ENCODE results near the gene GSTA5. TPM values are rescaled to one million over a fixed set of nuclear protein-coding genes. Genes with fewer than 3 reads are reported as not detected.
"Not testable (repeated sequence)": the region's sequence is repeated elsewhere in the genome, so short reads cannot be mapped to it uniquely, and the experiment has no call there.

Gene GSTA5
- total RNA-seq, 1 donor from 2014 or later, result not detected

- no peak for TF ChIP-seq CTCF (IDR thresholded peaks at IDR 0.05; ENCODE audit: insufficient read depth, low read length, severe bottlenecking)
Measured at GRCh38 chr6:52802806-52803205, 37.8 kb downstream of the GSTA5 start.

GRCh38 chr6:52801188-52801841 lies 39.3 kb downstream of the GSTA5 start:
- H3K4me3 ChIP-seq (ENCODE audit: low read depth, low read length), result no peak overlapping the region
- H3K36me3 ChIP-seq (ENCODE audit: control insufficient read depth, insufficient read depth, low read length), result no peaks in the 10 kb centered on the region
- H3K27me3 ChIP-seq (ENCODE audit: control insufficient read depth, insufficient read depth, low read length), result no peaks in the 10 kb centered on the region
- no peak for DNase-seq (ENCODE audit: low read depth)
- no peak for FAIRE-seq
- no peak for TF ChIP-seq CTCF (IDR thresholded peaks at IDR 0.05; ENCODE audit: insufficient read depth, low read length, severe bottlenecking)

More at GRCh38 chr6:52802806-52803205, 37.8 kb downstream of the GSTA5 start:
- H3K36me3 ChIP-seq (ENCODE audit: control insufficient read depth, insufficient read depth, low read length), result no peaks in the 10 kb centered on the region
- DNase-seq (ENCODE audit: low read depth) (no peak), FAIRE-seq (no peak)
- peaks cover 1% of the 10 kb centered on the region for H3K27me3 ChIP-seq (ENCODE audit: control insufficient read depth, insufficient read depth, low read length)
- H3K4me3 ChIP-seq (ENCODE audit: low read depth, low read length), result no peak overlapping the region

GRCh38 chr6:52799272-52799671 lies 41.3 kb downstream of the GSTA5 start:
- FAIRE-seq; H3K27me3 ChIP-seq (ENCODE audit: control insufficient read depth, insufficient read depth, low read length); H3K36me3 ChIP-seq (ENCODE audit: control insufficient read depth, insufficient read depth, low read length); H3K4me3 ChIP-seq (ENCODE audit: low read depth, low read length); DNase-seq (ENCODE audit: low read depth): not testable (repeated sequence)

- not testable (repeated sequence) for H3K4me3 ChIP-seq (ENCODE audit: low read depth, low read length); H3K27me3 ChIP-seq (ENCODE audit: control insufficient read depth, insufficient read depth, low read length); H3K36me3 ChIP-seq (ENCODE audit: control insufficient read depth, insufficient read depth, low read length); DNase-seq (ENCODE audit: low read depth)
- peak; percentile 18 for FAIRE-seq
Measured at GRCh38 chr6:52794366-52794765, 46.2 kb downstream of the GSTA5 start.

- H3K27me3 ChIP-seq (ENCODE audit: control insufficient read depth, insufficient read depth, low read length), result no peaks in the 10 kb centered on the region
- no peak for DNase-seq (ENCODE audit: low read depth)
- no peak for FAIRE-seq
- no peak overlapping the region for H3K4me3 ChIP-seq (ENCODE audit: low read depth, low read length)
- TF ChIP-seq CTCF (IDR thresholded peaks at IDR 0.05; ENCODE audit: insufficient read depth, low read length, severe bottlenecking), result no peak
- no peaks in the 10 kb centered on the region for H3K36me3 ChIP-seq (ENCODE audit: control insufficient read depth, insufficient read depth, low read length)
Measured at GRCh38 chr6:52790861-52791260, 49.8 kb downstream of the GSTA5 start.

GRCh38 chr6:52789658-52790057 lies 51.0 kb downstream of the GSTA5 start:
- peak; percentile 18 for DNase-seq (ENCODE audit: low read depth)
- H3K27me3 ChIP-seq (ENCODE audit: control insufficient read depth, insufficient read depth, low read length); H3K4me3 ChIP-seq (ENCODE audit: low read depth, low read length); FAIRE-seq; H3K36me3 ChIP-seq (ENCODE audit: control insufficient read depth, insufficient read depth, low read length): not testable (repeated sequence)

- DNase-seq (ENCODE audit: low read depth), result no peak
- Histone ChIP-seq H3K36me3 (ENCODE audit: control insufficient read depth, insufficient read depth, low read length) (no peaks in the 10 kb centered on the region), H3K27me3 (ENCODE audit: control insufficient read depth, insufficient read depth, low read length) (no peaks in the 10 kb centered on the region), H3K4me3 (ENCODE audit: low read depth, low read length) (no peak overlapping the region)
- FAIRE-seq, result no peak
- no peak for TF ChIP-seq CTCF (IDR thresholded peaks at IDR 0.05; ENCODE audit: insufficient read depth, low read length, severe bottlenecking)
Measured at GRCh38 chr6:52788478-52788877, 52.1 kb downstream of the GSTA5 start.
